ENCODE data around the gene KLHL29.

KLHL29 gene

GRCh38 chr2:23452853-23453420 lies 68.0 kb downstream of the KLHL29 start:
- no peak for DNase-seq

- no peak for DNase-seq
Measured at GRCh38 chr2:23453432-23453831, 68.5 kb downstream of the KLHL29 start.

GRCh38 chr2:23453836-23454460 lies 69.0 kb downstream of the KLHL29 start:
- DNase-seq: no peak

- no peak for DNase-seq
Measured at GRCh38 chr2:23454501-23455120, 69.6 kb downstream of the KLHL29 start.

GRCh38 chr2:23456396-23456795 lies 71.4 kb downstream of the KLHL29 start:
- no peak for DNase-seq

GRCh38 chr2:23456881-23457760 lies 72.1 kb downstream of the KLHL29 start:
- no peak for DNase-seq

GRCh38 chr2:23457990-23458682 lies 73.2 kb downstream of the KLHL29 start:
- no peak for DNase-seq

- no peak for DNase-seq
Measured at GRCh38 chr2:23459032-23459431, 74.1 kb downstream of the KLHL29 start.

GRCh38 chr2:23460228-23460627 lies 75.2 kb downstream of the KLHL29 start:
- no peak for DNase-seq

GRCh38 chr2:23460993-23461392 lies 76.0 kb downstream of the KLHL29 start:
- no peak for DNase-seq

- DNase-seq: no peak
Measured at GRCh38 chr2:23464156-23464555, 79.2 kb downstream of the KLHL29 start.

GRCh38 chr2:23464905-23465537 lies 80.0 kb downstream of the KLHL29 start:
- DNase-seq: no peak

GRCh38 chr2:23465936-23466335 lies 81.0 kb downstream of the KLHL29 start:
- no peak for DNase-seq

GRCh38 chr2:23467618-23468017 lies 82.6 kb downstream of the KLHL29 start:
- no peak for DNase-seq

- no peak for DNase-seq
Measured at GRCh38 chr2:23468474-23469141, 83.6 kb downstream of the KLHL29 start.

- DNase-seq: no peak
Measured at GRCh38 chr2:23469142-23469540, 84.2 kb downstream of the KLHL29 start.

- DNase-seq: no peak
Measured at GRCh38 chr2:23475036-23475435, 90.1 kb downstream of the KLHL29 start.

GRCh38 chr2:23475473-23475872 lies 90.5 kb downstream of the KLHL29 start:
- DNase-seq: no peak

GRCh38 chr2:23476786-23477185 lies 91.8 kb downstream of the KLHL29 start:
- DNase-seq: no peak

- DNase-seq: no peak
Measured at GRCh38 chr2:23477392-23477791, 92.4 kb downstream of the KLHL29 start.

GRCh38 chr2:23478087-23478932 lies 93.3 kb downstream of the KLHL29 start:
- no peak for DNase-seq

Measured in retina (tissue), 1 donor.